ENCODE data around the gene LTK.

DNA sequence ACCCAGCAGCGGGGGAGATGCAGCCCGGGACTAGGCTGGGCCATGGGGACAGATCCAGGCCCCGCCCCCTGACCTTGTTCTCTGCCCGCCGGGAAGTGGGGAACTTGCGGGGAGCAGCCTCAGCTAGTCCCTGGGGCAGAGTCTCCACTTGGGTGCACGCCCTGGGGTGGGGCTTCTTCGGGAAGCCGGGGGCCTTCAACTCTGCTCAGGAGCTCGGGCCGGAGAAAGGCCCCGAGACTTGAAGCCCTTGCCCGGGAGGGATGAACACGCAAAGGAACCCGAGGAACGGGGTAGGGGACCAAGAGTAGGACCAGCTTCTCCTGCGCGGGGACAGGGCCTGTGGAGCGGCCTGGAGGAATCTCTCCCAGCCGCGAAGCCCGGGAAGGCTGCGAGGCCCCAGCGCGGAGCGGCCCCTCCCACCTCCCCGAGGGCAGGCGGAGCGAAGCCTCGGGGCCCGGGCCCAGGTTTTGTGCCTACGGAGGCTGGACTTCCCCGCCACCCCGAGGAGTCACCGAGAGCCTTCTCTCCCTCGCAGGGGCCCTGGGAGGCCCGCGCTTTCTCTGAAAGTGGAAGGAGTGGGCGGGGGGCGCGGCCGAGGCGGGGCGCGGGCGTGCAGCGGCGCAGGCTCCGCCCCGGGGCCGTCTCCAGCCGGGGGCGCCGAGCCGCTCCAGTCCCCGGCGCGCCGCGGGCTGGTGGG lies 20.3 kb downstream of the LTK start, which contains the start of gene ITPKA:
- TF ChIP-seq POLR2A (IDR thresholded peaks at IDR 0.05), result peak in 1 of 2 donors; percentile 29
- TF ChIP-seq CTCF (IDR thresholded peaks at IDR 0.05), result no peak

Data from thyroid gland (tissue), 4 donors.